GM10847 (cell line): ENCODE measurements around the gene ACAP3.

Experiments used
- POLR2A ChIP-seq: IDR thresholded peaks from 2 replicates; pipeline ENCODE4 v1.6.1; 2011; ENCODE audit not compliant: insufficient read length; ENCODE audit errors: extremely low read depth

ACAP3 gene

DNA sequence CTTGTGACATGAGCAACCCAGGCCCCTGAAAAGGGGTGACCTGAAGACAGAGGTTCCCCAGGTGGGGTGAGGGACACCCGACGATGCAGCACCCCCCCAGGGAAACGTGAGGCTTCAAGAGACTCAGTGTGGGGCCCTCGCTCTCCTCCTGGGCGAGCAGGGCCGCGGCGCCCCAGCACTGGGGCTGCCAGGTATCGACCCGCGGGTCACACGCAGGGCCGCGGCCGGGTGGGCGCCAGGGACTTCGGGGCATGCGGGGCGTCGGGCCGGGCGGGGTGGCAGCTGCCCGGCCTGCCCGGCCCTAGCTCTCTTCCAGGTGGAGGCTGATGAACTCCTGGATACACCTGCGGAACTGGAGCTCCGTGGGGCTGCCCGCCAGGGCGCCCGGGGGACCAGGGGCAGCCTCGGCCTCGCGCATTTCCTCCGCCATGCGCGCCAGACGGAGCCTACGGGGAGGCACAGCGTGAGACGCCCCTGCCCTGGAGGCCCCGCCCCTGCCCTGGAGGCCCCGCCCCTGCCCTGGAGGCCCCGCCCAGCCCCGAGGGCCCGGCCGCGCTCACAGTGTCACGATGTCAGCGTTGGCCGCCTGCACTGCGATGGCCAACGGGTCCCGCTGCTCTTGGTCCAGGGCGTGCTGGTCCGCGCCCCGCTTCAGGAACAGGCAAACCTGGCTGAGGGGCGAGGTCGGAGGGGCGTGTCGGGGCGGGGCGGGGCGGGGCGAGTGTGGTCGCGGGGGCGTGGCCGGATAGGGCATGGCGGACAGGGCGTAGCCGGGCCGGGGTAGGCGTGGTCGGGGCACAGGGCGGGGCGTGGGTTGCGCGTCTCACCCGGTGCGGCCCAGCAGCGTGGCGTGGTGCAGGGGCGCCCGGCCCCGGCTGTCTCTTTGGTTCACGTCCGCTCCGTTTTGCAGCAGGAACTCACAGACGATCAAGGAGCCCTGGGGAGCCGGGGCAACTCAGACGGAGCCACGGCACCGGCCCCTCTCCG is 14.2 kb downstream of the ACAP3 start:
- TF ChIP-seq POLR2A = no peak

DNA sequence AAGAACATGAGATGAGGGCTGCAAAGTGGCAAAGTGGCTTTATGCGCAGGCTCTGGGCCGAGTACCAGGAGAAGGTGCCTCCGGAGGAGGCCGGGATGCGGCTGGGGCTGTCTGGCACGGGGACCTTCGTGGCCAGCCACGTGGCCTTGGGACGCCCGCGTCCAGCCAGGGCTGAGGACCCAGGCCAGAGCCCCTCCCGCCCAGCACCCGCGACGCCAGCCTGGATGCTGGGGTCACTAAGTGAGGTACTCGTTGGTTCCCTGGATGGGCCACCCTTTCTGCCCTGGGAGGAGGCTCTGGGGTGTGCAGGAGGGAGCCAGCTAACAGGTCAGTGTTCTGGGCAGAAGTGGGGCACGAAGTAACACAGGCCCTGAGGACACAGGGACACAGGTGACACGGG is 14.9 kb downstream of the ACAP3 start:
- TF ChIP-seq POLR2A = no peak

DNA sequence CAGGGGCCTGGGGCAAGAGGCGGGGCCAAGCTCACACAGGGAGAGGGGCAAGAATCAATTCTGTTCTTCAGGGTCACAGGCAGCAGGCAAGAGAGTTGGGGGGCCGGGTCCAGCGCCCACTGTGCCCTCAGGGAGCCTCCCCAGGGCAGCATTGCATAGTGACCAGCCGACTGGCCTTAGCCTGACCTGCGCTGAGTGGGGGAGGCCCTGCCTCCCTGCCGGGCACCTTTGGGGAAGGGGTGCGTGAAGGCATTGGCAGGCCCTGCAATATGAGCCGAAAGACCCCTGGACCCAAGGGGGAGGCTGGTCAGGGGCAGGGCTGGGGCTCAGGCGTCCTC is 15.3 kb downstream of the ACAP3 start:
- TF ChIP-seq POLR2A = no peak

DNA sequence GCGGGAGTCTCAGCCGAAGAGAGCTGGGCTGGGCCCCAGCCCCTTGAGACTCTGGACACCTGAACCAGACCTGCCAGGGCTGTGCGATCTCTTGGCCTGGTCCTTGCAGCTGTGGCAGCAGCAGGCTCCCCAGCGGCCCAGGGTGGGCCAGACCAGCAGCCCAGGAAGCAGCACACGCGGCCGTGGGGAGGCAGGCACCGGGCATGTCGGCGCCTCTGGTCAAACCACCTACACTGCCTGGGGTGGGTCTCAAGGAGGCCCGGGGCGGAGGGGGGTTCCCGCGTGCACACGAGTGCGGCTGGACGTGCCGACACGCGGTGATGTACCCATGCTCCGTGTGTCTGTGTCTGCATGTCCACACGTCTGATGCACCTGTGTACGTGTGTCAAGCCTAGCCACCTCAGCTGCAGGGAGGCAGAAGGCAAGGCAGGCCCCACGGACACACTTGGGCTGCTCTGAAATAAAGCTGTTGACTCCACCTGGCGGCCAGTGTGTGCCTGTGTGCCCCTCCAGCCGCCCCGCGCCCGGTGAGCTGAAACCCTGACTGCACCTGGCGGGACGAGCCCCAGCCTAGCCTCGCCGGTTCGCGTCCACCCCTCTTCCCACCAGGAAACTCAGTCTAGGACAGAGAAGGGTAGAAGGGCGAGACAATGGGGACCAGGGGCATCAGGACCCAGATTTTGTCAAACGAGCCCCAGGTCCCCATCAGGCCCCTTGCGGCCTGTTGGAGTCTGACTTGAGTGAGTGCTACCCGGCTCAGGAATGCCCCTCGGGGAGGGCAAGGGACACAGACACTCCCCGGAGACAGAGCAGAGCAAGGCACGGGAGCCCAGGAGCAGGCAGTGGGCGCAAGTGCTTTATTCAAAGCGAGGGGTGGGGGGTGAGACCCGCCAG is 15.9 kb downstream of the ACAP3 start:
- no peak for TF ChIP-seq POLR2A

DNA sequence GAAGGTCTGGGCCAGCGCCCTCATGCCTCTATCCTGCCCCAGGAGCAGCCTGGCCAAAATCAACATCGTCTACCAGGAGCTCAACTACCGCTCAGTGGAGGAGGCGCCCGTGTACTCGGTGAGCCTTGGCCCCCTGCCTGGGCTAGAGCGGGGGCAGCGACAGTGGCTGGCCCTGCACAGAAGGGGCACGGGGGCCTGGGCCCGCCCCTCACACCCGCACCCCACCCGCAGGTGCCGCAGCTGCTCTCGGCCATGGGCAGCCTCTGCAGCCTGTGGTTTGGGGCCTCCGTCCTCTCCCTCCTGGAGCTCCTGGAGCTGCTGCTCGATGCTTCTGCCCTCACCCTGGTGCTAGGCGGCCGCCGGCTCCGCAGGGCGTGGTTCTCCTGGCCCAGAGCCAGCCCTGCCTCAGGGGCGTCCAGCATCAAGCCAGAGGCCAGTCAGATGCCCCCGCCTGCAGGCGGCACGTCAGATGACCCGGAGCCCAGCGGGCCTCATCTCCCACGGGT is 16.7 kb downstream of the ACAP3 start:
- TF ChIP-seq POLR2A = no peak

DNA sequence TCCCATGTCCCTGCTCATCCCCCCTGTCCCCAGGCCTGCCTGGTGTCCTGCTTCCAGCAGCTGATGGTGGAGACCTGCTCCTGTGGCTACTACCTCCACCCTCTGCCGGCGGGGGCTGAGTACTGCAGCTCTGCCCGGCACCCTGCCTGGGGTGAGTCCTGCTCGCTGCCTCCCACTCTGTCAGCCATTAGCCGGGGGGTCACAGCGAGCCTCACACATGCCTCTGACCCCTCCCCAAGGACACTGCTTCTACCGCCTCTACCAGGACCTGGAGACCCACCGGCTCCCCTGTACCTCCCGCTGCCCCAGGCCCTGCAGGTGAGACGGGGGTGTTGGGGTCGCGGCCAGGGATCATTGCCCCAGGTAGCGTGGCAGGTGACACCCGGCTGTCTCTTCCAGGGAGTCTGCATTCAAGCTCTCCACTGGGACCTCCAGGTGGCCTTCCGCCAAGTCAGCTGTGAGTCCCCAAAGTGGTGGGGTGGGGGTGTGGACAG is 17.4 kb downstream of the ACAP3 start:
- no peak for TF ChIP-seq POLR2A

DNA sequence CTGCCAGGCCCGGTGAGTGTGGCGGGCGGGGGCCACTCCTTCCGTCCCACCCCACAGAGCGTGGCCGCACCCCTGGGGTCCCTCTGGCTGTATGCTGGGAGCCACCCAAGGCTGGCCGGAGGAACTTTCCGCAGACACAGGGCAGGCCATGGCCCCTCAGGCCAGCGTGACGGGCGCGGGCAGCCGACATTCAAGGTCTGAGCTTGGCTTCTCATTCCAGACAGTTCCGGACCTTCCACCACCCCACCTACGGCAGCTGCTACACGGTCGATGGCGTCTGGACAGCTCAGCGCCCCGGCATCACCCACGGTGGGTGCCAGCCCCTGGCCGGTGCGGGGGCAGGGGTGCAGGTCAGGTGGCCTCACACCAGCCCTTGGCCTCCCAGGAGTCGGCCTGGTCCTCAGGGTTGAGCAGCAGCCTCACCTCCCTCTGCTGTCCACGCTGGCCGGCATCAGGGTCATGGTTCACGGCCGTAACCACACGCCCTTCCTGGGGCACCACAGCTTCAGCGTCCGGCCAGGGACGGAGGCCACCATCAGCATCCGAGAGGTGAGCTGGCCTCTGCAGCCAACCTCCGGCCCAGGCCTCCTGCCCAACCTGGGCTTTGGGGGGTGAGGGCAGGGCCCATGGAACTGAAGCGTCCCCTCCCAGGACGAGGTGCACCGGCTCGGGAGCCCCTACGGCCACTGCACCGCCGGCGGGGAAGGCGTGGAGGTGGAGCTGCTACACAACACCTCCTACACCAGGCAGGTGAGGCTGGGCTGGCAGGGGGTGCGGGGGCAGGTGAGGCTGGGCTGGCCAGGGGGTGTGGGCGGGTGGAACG is 20.2 kb downstream of the ACAP3 start:
- TF ChIP-seq POLR2A = no peak

DNA sequence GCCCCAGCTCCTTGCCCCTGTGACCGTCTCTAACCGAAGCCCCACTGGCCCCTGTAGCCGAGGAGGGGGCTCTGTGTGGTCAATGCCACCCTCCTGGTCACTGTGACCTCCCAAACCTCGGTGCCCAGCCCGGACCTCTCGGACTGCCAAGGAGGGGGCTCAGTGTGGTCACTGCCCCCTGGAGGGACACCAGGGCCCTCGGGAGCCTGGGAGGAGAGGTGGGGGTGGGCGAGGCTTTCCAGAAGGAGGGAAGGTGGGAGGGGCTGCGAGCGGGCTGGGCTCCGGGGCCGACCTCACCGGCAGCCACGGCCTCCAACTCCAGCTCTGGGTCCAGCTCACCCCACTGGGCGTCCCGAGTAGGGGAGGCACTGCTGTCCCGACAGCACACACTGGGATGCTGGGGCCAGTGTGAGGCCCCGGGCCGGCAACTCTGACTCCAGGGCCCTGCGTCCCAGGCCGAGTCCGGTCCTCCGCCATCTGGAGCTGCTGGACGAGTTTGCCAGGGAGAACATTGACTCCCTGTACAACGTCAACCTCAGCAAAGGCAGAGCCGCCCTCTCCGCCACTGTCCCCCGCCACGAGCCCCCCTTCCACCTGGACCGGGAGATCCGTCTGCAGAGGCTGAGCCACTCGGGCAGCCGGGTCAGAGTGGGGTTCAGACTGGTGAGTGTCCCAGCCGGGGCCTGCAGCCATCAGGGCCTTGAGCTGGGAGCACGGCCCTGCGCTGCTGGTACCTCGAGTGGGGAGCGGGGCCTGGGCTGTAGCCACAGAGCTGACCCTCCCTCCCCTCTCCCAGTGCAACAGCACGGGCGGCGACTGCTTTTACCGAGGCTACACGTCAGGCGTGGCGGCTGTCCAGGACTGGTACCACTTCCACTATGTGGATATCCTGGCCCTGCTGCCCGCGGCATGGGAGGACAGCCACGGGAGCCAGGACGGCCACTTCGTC is 21.1 kb downstream of the ACAP3 start:
- TF ChIP-seq POLR2A = no peak

DNA sequence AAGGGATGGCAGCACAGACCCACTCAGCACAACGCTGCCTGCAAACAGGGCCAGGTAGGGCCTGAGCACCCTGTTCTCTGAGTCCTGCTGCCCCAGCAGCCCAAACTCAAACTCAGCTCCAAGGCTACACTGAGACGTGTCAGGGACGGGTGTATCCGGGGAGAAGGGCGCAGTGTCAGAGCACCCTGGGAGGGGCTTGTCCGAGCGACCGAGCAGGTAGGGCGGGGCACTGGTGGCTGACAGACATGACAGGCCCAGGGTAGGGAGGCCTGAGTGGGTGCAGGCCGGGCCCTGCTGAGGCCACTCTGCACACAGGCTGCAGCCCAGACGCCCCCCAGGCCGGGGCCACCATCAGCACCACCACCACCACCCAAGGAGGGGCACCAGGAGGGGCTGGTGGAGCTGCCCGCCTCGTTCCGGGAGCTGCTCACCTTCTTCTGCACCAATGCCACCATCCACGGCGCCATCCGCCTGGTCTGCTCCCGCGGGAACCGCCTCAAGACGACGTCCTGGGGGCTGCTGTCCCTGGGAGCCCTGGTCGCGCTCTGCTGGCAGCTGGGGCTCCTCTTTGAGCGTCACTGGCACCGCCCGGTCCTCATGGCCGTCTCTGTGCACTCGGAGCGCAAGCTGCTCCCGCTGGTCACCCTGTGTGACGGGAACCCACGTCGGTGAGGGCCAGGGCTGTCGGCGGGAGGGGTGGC is 22.0 kb downstream of the ACAP3 start:
- no peak for TF ChIP-seq POLR2A

DNA sequence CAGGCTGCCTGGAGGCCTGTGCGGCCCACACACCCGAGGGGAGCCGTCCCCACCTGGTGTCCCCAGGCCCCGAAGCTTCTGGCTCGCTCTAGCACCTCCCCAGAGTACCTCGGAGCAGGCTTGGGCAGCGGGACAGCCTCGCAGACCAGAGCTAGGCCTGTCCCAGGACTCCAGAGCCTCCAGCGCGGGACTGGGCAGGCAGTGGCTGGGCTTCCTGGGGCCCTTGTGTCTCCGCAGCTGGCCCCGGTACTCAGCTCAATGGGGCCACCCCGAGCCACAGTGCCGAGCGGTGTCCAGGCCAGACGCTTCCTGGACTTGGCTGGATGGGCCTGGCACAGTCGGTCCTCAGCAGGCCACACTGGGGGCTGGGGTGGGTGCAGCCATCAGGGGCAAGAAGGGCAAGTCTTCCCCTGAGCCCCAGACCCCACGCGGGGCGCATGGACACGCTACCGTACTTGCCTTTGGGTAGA is 22.6 kb downstream of the ACAP3 start:
- TF ChIP-seq POLR2A = no peak

DNA sequence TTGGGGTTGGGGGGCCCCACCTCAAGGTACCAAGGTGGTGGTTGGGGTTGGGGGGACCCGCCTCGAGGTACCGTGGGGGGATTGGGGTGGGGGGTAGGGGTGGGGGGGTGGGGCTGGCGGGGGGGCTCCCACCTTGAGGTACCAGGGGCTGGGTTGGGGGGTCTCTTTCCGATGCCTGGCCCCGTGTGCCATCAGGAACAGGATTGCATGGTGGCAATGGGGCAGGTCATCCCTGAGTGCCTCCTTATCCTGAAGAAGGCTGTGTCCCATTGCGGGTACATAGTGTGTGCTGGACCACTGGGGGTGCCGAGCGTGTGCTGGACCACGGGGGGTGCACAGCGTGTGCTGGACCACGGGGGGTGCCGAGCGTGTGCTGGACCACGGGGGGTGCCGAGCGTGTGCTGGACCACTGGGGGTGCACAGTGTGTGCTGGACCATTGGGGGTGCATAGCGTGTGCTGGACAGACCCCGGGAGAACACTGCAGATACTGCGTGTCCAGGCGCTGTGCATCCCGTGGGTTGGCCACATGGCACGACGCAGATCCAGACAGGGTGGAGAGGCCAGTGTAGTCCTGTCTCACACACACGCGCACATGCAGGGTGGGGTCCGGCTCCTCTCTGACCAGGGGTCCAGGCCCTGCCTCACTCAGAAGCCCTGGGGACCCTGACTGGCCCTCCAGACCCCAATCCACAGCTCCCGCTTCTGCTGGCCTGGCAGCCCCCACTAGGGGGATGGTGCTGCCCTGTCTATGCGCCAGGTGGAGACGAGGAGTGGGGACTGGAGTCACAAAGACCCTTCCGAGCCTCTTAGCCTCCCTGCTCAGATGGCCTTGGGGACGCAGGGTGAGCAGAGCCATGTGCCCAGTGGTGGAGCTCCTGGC is 23.3 kb downstream of the ACAP3 start:
- no peak for TF ChIP-seq POLR2A

DNA sequence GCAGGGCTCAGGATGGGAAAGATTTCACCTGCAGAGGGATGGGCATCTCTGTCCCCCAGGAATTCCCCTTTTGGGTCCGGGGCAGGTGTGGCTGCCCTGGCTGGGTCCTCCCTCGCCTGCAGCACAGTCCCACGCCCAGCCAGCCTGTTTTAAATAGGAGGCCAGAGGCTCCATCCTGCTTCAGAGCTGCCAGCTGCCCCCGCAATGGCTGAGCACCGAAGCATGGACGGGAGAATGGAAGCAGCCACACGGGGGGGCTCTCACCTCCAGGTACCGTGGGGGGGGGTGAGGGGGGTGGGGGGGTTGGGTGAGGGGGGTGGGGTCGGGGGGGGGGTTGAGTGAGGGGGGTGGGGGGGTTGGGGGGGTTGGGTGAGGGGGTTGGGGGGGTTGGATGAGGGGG is 23.9 kb downstream of the ACAP3 start:
- no peak for TF ChIP-seq POLR2A
